ENCODE results near the gene PIGQ.

DNA sequence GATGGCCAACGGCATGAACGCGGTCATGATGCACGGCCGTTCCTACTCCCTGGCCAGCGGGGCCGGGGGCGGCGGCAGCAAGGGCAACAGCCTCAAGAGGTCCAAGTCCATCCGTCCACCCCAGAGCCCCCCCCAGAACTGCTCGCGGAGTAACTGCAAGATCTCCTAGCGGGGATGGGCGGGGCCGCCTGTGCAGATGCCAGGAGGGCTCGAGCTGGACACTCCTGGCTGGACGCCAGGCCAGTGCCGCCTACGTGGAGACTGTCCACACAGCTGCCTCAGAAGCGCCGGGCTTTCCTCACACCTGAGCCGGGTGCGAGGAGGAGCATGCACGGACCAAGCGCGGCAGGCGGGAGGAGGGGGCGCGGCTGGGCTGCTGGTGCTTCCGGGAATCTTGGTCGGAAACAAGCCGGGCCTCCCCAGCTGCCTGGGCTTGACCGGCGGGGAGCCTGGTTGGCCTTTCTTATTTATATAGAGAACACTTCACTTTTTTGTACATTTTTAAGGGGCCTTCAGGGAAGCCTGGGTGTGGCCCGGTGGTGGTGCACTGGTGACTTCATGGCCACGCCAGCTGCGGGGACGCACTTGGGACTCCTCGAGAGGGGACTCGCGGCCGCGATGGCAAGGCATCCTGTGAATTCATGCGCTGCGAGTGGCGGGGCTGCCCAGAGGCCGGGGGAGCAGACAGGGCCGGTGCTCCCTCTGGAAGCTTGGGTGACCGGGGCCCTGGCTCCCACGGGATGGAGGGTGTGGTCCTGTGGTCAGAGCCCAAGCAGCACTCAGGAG is 57.9 kb downstream of the PIGQ start:
- TF ChIP-seq TOX (CRISPR knock-in tag; IDR thresholded peaks at IDR 0.05; ENCODE audit: borderline replicate concordance) (no peak), OSR1 (CRISPR knock-in tag; IDR thresholded peaks at IDR 0.05) (no peak), PPARA (CRISPR knock-in tag; IDR thresholded peaks at IDR 0.05; ENCODE audit: borderline replicate concordance) (no peak), ESRRG (CRISPR knock-in tag; IDR thresholded peaks at IDR 0.05) (no peak), ARNTL (CRISPR knock-in tag; IDR thresholded peaks at IDR 0.05; ENCODE audit: borderline replicate concordance, low read depth) (no peak), SNAI2 (CRISPR knock-in tag; IDR thresholded peaks at IDR 0.05) (no peak), ZNF70 (CRISPR knock-in tag; IDR thresholded peaks at IDR 0.05) (no peak)
- TF ChIP-seq, protein P1, sequence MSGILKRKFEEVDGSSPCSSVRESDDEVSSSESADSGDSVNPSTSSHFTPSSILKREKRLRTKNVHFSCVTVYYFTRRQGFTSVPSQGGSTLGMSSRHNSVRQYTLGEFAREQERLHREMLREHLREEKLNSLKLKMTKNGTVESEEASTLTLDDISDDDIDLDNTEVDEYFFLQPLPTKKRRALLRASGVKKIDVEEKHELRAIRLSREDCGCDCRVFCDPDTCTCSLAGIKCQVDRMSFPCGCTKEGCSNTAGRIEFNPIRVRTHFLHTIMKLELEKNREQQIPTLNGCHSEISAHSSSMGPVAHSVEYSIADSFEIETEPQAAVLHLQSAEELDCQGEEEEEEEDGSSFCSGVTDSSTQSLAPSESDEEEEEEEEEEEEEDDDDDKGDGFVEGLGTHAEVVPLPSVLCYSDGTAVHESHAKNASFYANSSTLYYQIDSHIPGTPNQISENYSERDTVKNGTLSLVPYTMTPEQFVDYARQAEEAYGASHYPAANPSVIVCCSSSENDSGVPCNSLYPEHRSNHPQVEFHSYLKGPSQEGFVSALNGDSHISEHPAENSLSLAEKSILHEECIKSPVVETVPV (CRISPR knock-in tag; IDR thresholded peaks at IDR 0.05): no peak
- TF ChIP-seq, protein P2, sequence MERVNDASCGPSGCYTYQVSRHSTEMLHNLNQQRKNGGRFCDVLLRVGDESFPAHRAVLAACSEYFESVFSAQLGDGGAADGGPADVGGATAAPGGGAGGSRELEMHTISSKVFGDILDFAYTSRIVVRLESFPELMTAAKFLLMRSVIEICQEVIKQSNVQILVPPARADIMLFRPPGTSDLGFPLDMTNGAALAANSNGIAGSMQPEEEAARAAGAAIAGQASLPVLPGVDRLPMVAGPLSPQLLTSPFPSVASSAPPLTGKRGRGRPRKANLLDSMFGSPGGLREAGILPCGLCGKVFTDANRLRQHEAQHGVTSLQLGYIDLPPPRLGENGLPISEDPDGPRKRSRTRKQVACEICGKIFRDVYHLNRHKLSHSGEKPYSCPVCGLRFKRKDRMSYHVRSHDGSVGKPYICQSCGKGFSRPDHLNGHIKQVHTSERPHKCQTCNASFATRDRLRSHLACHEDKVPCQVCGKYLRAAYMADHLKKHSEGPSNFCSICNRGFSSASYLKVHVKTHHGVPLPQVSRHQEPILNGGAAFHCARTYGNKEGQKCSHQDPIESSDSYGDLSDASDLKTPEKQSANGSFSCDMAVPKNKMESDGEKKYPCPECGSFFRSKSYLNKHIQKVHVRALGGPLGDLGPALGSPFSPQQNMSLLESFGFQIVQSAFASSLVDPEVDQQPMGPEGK (CRISPR knock-in tag; IDR thresholded peaks at IDR 0.05; ENCODE audit: borderline replicate concordance): no peak
- TF ChIP-seq, protein P3, sequence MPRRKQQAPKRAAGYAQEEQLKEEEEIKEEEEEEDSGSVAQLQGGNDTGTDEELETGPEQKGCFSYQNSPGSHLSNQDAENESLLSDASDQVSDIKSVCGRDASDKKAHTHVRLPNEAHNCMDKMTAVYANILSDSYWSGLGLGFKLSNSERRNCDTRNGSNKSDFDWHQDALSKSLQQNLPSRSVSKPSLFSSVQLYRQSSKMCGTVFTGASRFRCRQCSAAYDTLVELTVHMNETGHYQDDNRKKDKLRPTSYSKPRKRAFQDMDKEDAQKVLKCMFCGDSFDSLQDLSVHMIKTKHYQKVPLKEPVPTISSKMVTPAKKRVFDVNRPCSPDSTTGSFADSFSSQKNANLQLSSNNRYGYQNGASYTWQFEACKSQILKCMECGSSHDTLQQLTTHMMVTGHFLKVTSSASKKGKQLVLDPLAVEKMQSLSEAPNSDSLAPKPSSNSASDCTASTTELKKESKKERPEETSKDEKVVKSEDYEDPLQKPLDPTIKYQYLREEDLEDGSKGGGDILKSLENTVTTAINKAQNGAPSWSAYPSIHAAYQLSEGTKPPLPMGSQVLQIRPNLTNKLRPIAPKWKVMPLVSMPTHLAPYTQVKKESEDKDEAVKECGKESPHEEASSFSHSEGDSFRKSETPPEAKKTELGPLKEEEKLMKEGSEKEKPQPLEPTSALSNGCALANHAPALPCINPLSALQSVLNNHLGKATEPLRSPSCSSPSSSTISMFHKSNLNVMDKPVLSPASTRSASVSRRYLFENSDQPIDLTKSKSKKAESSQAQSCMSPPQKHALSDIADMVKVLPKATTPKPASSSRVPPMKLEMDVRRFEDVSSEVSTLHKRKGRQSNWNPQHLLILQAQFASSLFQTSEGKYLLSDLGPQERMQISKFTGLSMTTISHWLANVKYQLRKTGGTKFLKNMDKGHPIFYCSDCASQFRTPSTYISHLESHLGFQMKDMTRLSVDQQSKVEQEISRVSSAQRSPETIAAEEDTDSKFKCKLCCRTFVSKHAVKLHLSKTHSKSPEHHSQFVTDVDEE (CRISPR knock-in tag; IDR thresholded peaks at IDR 0.05): no peak
- TF ChIP-seq, protein P4, sequence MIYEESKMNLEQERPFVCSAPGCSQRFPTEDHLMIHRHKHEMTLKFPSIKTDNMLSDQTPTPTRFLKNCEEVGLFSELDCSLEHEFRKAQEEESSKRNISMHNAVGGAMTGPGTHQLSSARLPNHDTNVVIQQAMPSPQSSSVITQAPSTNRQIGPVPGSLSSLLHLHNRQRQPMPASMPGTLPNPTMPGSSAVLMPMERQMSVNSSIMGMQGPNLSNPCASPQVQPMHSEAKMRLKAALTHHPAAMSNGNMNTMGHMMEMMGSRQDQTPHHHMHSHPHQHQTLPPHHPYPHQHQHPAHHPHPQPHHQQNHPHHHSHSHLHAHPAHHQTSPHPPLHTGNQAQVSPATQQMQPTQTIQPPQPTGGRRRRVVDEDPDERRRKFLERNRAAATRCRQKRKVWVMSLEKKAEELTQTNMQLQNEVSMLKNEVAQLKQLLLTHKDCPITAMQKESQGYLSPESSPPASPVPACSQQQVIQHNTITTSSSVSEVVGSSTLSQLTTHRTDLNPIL (CRISPR knock-in tag; IDR thresholded peaks at IDR 0.05; ENCODE audit: low read depth): no peak
